HAP-1 (cell line): ENCODE measurements around the gene PAK4.
A peak's percentile ranks its signal among the peaks of the same experiment; 100 is the strongest.

Experiments used
- DNase-seq, 2 experiments: peaks; one replicate each; pipeline ENCODE4 v3.0.0-alpha.2; 2016 to 2020; ENCODE audit warnings: low spot score in 2 of 2
- H3K27me3 ChIP-seq: fragments of 250-450 bp; sonication (Bioruptor Pico); 2 replicates; pipeline ENCODE4 v1.5.1; 2020; ENCODE audit warnings: low read depth, mild to moderate bottlenecking, moderate library complexity
- H3K36me3 ChIP-seq: fragments of 250-450 bp; sonication (Bioruptor Pico); replicated peaks from 2 replicates; pipeline ENCODE4 v1.5.1; 2020; ENCODE audit warnings: mild to moderate bottlenecking
- H3K4me1 ChIP-seq: fragments of 250-450 bp; sonication (Bioruptor Pico); 2 replicates; pipeline ENCODE4 v1.5.1; 2020; ENCODE audit warnings: mild to moderate bottlenecking
- H3K4me3 ChIP-seq: fragments of 250-450 bp; sonication (Bioruptor Pico); 2 replicates; pipeline ENCODE4 v1.5.1; 2020; ENCODE audit warnings: mild to moderate bottlenecking, moderate library complexity
- H3K9me3 ChIP-seq: fragments of 250-450 bp; sonication (Bioruptor Pico); 2 replicates; pipeline ENCODE4 v1.5.1; 2020; ENCODE audit warnings: mild to moderate bottlenecking, moderate library complexity
- in situ Hi-C: fragments of 300-500 bp; cut with MboI; formaldehyde crosslinking; loops from 3 replicates; pipeline ENCODE4 v1.14.3; 2020; ENCODE audit warnings: low sequenced_read_pairs, inconsistent platforms, mixed read lengths

PAK4 gene

GRCh38 chr19:39125554-39126311 is at the start of gene PAK4:
Gene PAK4, plus strand, starts transcription at chr19:39125786. Its CDS starts 43,768 bp downstream, at chr19:39169554.
- no peaks in the 10 kb centered on the region for H3K27me3 ChIP-seq
- in situ Hi-C loops: no loop called here

GRCh38 chr19:39077323-39077722 is 48.3 kb upstream of the PAK4 start:
- Histone ChIP-seq H3K4me1 (no peaks in the 10 kb centered on the region; the same call in 1 of the 2 replicates), H3K36me3 (no peaks in the 10 kb centered on the region), H3K4me3 (no peak overlapping the region), H3K27me3 (peaks cover 2% of the 10 kb centered on the region), H3K9me3 (no peaks in the 10 kb centered on the region)
- DNase-seq: no peak
- in situ Hi-C loops: no loop called here

More at GRCh38 chr19:39125554-39126311, at the start of gene PAK4:
- Histone ChIP-seq H3K9me3 (no peaks in the 10 kb centered on the region), H3K36me3 (no peaks in the 10 kb centered on the region; the same call in 1 of the 2 replicates), H3K4me3 (peak within 1 kb of the TSS; percentile 90), H3K4me1 (peaks cover 10% of the 10 kb centered on the region)
- peak; percentile 95 to 99 for DNase-seq

- H3K4me3 ChIP-seq: no peak overlapping the region
- no peaks in the 10 kb centered on the region for H3K9me3 ChIP-seq
- no peaks in the 10 kb centered on the region; the same call in none of the 2 replicates for H3K4me1 ChIP-seq
- H3K27me3 ChIP-seq: peaks cover 13% of the 10 kb centered on the region
- no peaks in the 10 kb centered on the region for H3K36me3 ChIP-seq
- in situ Hi-C loops: no loop called here
- no peak for DNase-seq
Observed at GRCh38 chr19:39078436-39079200, 47.0 kb upstream of the PAK4 start.

- H3K4me1 ChIP-seq: no peaks in the 10 kb centered on the region; the same call in none of the 2 replicates
- H3K4me3 ChIP-seq: no peak overlapping the region
- H3K36me3 ChIP-seq: no peaks in the 10 kb centered on the region
- peaks cover 28% of the 10 kb centered on the region for H3K27me3 ChIP-seq
- no peaks in the 10 kb centered on the region for H3K9me3 ChIP-seq
- in situ Hi-C loops: no loop called here
- DNase-seq: no peak
Observed at GRCh38 chr19:39080431-39080830, 45.2 kb upstream of the PAK4 start.

GRCh38 chr19:39082167-39082566 is 43.4 kb upstream of the PAK4 start:
- in situ Hi-C loops: no loop called here
- no peak for DNase-seq
- peaks cover 30% of the 10 kb centered on the region for H3K27me3 ChIP-seq

GRCh38 chr19:39082745-39083598 is 42.6 kb upstream of the PAK4 start:
- DNase-seq: no peak
- peaks cover 30% of the 10 kb centered on the region for H3K27me3 ChIP-seq
- H3K4me3 ChIP-seq: no peak overlapping the region
- no peaks in the 10 kb centered on the region for H3K36me3 ChIP-seq
- no peaks in the 10 kb centered on the region; the same call in none of the 2 replicates for H3K4me1 ChIP-seq
- no peaks in the 10 kb centered on the region for H3K9me3 ChIP-seq
- in situ Hi-C loops: no loop called here

More at GRCh38 chr19:39082167-39082566, 43.4 kb upstream of the PAK4 start:
- no peaks in the 10 kb centered on the region for H3K9me3 ChIP-seq
- no peak overlapping the region for H3K4me3 ChIP-seq
- H3K4me1 ChIP-seq: no peaks in the 10 kb centered on the region; the same call in none of the 2 replicates
- H3K36me3 ChIP-seq: no peaks in the 10 kb centered on the region

- no peaks in the 10 kb centered on the region; the same call in none of the 2 replicates for H3K4me1 ChIP-seq
- no peaks in the 10 kb centered on the region for H3K9me3 ChIP-seq
- H3K4me3 ChIP-seq: no peak overlapping the region
- H3K27me3 ChIP-seq: peaks cover 30% of the 10 kb centered on the region
- in situ Hi-C loops: no loop called here
- H3K36me3 ChIP-seq: no peaks in the 10 kb centered on the region
- no peak for DNase-seq
Observed at GRCh38 chr19:39083599-39083982, 42.0 kb upstream of the PAK4 start.

- no peaks in the 10 kb centered on the region for H3K36me3 ChIP-seq
- DNase-seq: no peak
- no peak within 1 kb of the TSS for H3K4me3 ChIP-seq
- in situ Hi-C loops: no loop called here
- H3K4me1 ChIP-seq: no peaks in the 10 kb centered on the region; the same call in none of the 2 replicates
- no peaks in the 10 kb centered on the region for H3K9me3 ChIP-seq
- peaks cover 30% of the 10 kb centered on the region for H3K27me3 ChIP-seq
Observed at GRCh38 chr19:39083983-39084731, 41.4 kb upstream of the PAK4 start, which contains the start of gene ACP7. Gene ACP7, plus strand, starts transcription at chr19:39084368. Its CDS starts 902 bp downstream, at chr19:39085270.

GRCh38 chr19:39084732-39085080 is 40.9 kb upstream of the PAK4 start:
- no peaks in the 10 kb centered on the region for H3K9me3 ChIP-seq
- in situ Hi-C loops: no loop called here
- peaks cover 33% of the 10 kb centered on the region for H3K27me3 ChIP-seq
- DNase-seq: no peak
- H3K4me1 ChIP-seq: no peaks in the 10 kb centered on the region; the same call in none of the 2 replicates
- no peak overlapping the region for H3K4me3 ChIP-seq
- no peaks in the 10 kb centered on the region for H3K36me3 ChIP-seq

GRCh38 chr19:39085392-39085791 is 40.2 kb upstream of the PAK4 start:
- H3K27me3 ChIP-seq: peaks cover 35% of the 10 kb centered on the region

GRCh38 chr19:39086386-39086785 is 39.2 kb upstream of the PAK4 start:
- no peaks in the 10 kb centered on the region for H3K9me3 ChIP-seq
- in situ Hi-C loops: no loop called here
- peaks cover 35% of the 10 kb centered on the region for H3K27me3 ChIP-seq
- H3K4me3 ChIP-seq: no peak overlapping the region
- H3K36me3 ChIP-seq: no peaks in the 10 kb centered on the region
- H3K4me1 ChIP-seq: no peaks in the 10 kb centered on the region; the same call in none of the 2 replicates
- no peak for DNase-seq

More at GRCh38 chr19:39085392-39085791, 40.2 kb upstream of the PAK4 start:
- H3K9me3 ChIP-seq: no peaks in the 10 kb centered on the region
- H3K4me3 ChIP-seq: no peak overlapping the region
- in situ Hi-C loops: no loop called here
- H3K36me3 ChIP-seq: no peaks in the 10 kb centered on the region
- H3K4me1 ChIP-seq: no peaks in the 10 kb centered on the region; the same call in none of the 2 replicates
- DNase-seq: no peak

GRCh38 chr19:39087907-39088686 is 37.5 kb upstream of the PAK4 start:
- in situ Hi-C loops: no loop called here
- Histone ChIP-seq H3K9me3 (no peaks in the 10 kb centered on the region), H3K36me3 (no peaks in the 10 kb centered on the region), H3K27me3 (peaks cover 36% of the 10 kb centered on the region), H3K4me1 (no peaks in the 10 kb centered on the region; the same call in none of the 2 replicates), H3K4me3 (no peak overlapping the region)
- DNase-seq: no peak
